GM15510 (cell line): ENCODE data around the gene CXADR.

ENCODE experiments used
- POLR2A ChIP-seq: IDR thresholded peaks from 3 replicates; pipeline ENCODE4 v1.6.1; 2011; ENCODE audit warnings: borderline replicate concordance; ENCODE audit not compliant: insufficient read length; ENCODE audit errors: extremely low read depth

Gene CXADR

GRCh38 chr21:17494051-17494450, 18.8 kb upstream of the CXADR start:
- TF ChIP-seq POLR2A, result no peak

GRCh38 chr21:17495680-17496079, 17.2 kb upstream of the CXADR start:
- TF ChIP-seq POLR2A, result no peak

- TF ChIP-seq POLR2A, result no peak
Measured at GRCh38 chr21:17497316-17497715, 15.5 kb upstream of the CXADR start.

GRCh38 chr21:17498586-17498985, 14.3 kb upstream of the CXADR start:
- no peak for TF ChIP-seq POLR2A

- no peak for TF ChIP-seq POLR2A
Measured at GRCh38 chr21:17501107-17502006, 11.5 kb upstream of the CXADR start.

- TF ChIP-seq POLR2A, result no peak
Measured at GRCh38 chr21:17506951-17507350, 5.9 kb upstream of the CXADR start.

- no peak for TF ChIP-seq POLR2A
Measured at GRCh38 chr21:17507591-17507990, 5.3 kb upstream of the CXADR start.

GRCh38 chr21:17513214-17514123, 626 bp downstream of the CXADR start:
- TF ChIP-seq POLR2A, result no peak

GRCh38 chr21:17514124-17514845, 1.4 kb downstream of the CXADR start:
- TF ChIP-seq POLR2A, result no peak

- no peak for TF ChIP-seq POLR2A
Measured at GRCh38 chr21:17519208-17519738, 6.4 kb downstream of the CXADR start.

GRCh38 chr21:17519965-17520609, 7.2 kb downstream of the CXADR start:
- TF ChIP-seq POLR2A, result no peak

GRCh38 chr21:17523007-17523451, 10.2 kb downstream of the CXADR start:
- TF ChIP-seq POLR2A, result no peak

- TF ChIP-seq POLR2A, result no peak
Measured at GRCh38 chr21:17524635-17525034, 11.8 kb downstream of the CXADR start.

- TF ChIP-seq POLR2A, result no peak
Measured at GRCh38 chr21:17526776-17527175, 13.9 kb downstream of the CXADR start.
